ENCODE data around the gene SRPK2.

SRPK2 gene

GRCh38 chr7:105178177-105178576, 210.5 kb downstream of the SRPK2 start:
- Histone ChIP-seq H3K4me3 (ENCODE audit: low read length) (no peak overlapping the region), H3K27ac (ENCODE audit: low read depth, low read length) (no peak overlapping the region), H3K9ac (ENCODE audit: low read length) (no peak overlapping the region), H3K4me1 (ENCODE audit: control insufficient read depth, insufficient read depth, low read length) (no peaks in the 10 kb centered on the region), H3K27me3 (ENCODE audit: control insufficient read depth, insufficient read depth, low read length) (no peaks in the 10 kb centered on the region), H3K36me3 (ENCODE audit: control insufficient read depth, insufficient read depth, low read length) (no peaks in the 10 kb centered on the region)

GRCh38 chr7:105177026-105177425, 211.7 kb downstream of the SRPK2 start:
- Histone ChIP-seq H3K27ac (ENCODE audit: low read depth, low read length) (no peak overlapping the region), H3K9ac (ENCODE audit: low read length) (no peak overlapping the region), H3K27me3 (ENCODE audit: control insufficient read depth, insufficient read depth, low read length) (no peaks in the 10 kb centered on the region), H3K4me1 (ENCODE audit: control insufficient read depth, insufficient read depth, low read length) (no peaks in the 10 kb centered on the region), H3K4me3 (ENCODE audit: low read length) (no peak overlapping the region), H3K36me3 (ENCODE audit: control insufficient read depth, insufficient read depth, low read length) (no peaks in the 10 kb centered on the region)

GRCh38 chr7:105173586-105173985, 215.1 kb downstream of the SRPK2 start:
- no peak overlapping the region for H3K27ac ChIP-seq (ENCODE audit: low read depth, low read length)

GRCh38 chr7:105164751-105165150, 224.0 kb downstream of the SRPK2 start:
- no peak overlapping the region for H3K9ac ChIP-seq (ENCODE audit: low read length)
- H3K4me1 ChIP-seq (ENCODE audit: control insufficient read depth, insufficient read depth, low read length): no peaks in the 10 kb centered on the region
- no peak overlapping the region for H3K27ac ChIP-seq (ENCODE audit: low read depth, low read length)
- peaks cover 11% of the 10 kb centered on the region for H3K36me3 ChIP-seq (ENCODE audit: control insufficient read depth, insufficient read depth, low read length)
- no peaks in the 10 kb centered on the region for H3K27me3 ChIP-seq (ENCODE audit: control insufficient read depth, insufficient read depth, low read length)
- H3K4me3 ChIP-seq (ENCODE audit: low read length): no peak overlapping the region

More at GRCh38 chr7:105173586-105173985, 215.1 kb downstream of the SRPK2 start:
- no peaks in the 10 kb centered on the region for H3K27me3 ChIP-seq (ENCODE audit: control insufficient read depth, insufficient read depth, low read length)
- H3K4me1 ChIP-seq (ENCODE audit: control insufficient read depth, insufficient read depth, low read length): no peaks in the 10 kb centered on the region
- no peaks in the 10 kb centered on the region for H3K36me3 ChIP-seq (ENCODE audit: control insufficient read depth, insufficient read depth, low read length)
- H3K4me3 ChIP-seq (ENCODE audit: low read length): no peak overlapping the region
- no peak overlapping the region for H3K9ac ChIP-seq (ENCODE audit: low read length)

- Histone ChIP-seq H3K36me3 (ENCODE audit: control insufficient read depth, insufficient read depth, low read length) (peaks cover 11% of the 10 kb centered on the region), H3K9ac (ENCODE audit: low read length) (no peak overlapping the region), H3K27ac (ENCODE audit: low read depth, low read length) (no peak overlapping the region)
Measured at GRCh38 chr7:105163718-105164117, 225.0 kb downstream of the SRPK2 start.

GRCh38 chr7:105161366-105161765, 227.4 kb downstream of the SRPK2 start:
- Histone ChIP-seq H3K27ac (ENCODE audit: low read depth, low read length) (no peak overlapping the region), H3K4me1 (ENCODE audit: control insufficient read depth, insufficient read depth, low read length) (no peaks in the 10 kb centered on the region), H3K36me3 (ENCODE audit: control insufficient read depth, insufficient read depth, low read length) (peaks cover 10% of the 10 kb centered on the region), H3K9ac (ENCODE audit: low read length) (no peak overlapping the region), H3K27me3 (ENCODE audit: control insufficient read depth, insufficient read depth, low read length) (no peaks in the 10 kb centered on the region), H3K4me3 (ENCODE audit: low read length) (no peak overlapping the region)

More at GRCh38 chr7:105163718-105164117, 225.0 kb downstream of the SRPK2 start:
- H3K27me3 ChIP-seq (ENCODE audit: control insufficient read depth, insufficient read depth, low read length): no peaks in the 10 kb centered on the region
- H3K4me3 ChIP-seq (ENCODE audit: low read length): no peak overlapping the region
- no peaks in the 10 kb centered on the region for H3K4me1 ChIP-seq (ENCODE audit: control insufficient read depth, insufficient read depth, low read length)

GRCh38 chr7:105157278-105157677, 231.4 kb downstream of the SRPK2 start:
- Histone ChIP-seq H3K4me1 (ENCODE audit: control insufficient read depth, insufficient read depth, low read length) (no peaks in the 10 kb centered on the region), H3K36me3 (ENCODE audit: control insufficient read depth, insufficient read depth, low read length) (no peaks in the 10 kb centered on the region), H3K27me3 (ENCODE audit: control insufficient read depth, insufficient read depth, low read length) (no peaks in the 10 kb centered on the region), H3K27ac (ENCODE audit: low read depth, low read length) (no peak overlapping the region), H3K9ac (ENCODE audit: low read length) (no peak overlapping the region), H3K4me3 (ENCODE audit: low read length) (no peak overlapping the region)

GRCh38 chr7:105156731-105157130, 232.0 kb downstream of the SRPK2 start:
- Histone ChIP-seq H3K27ac (ENCODE audit: low read depth, low read length) (no peak overlapping the region), H3K36me3 (ENCODE audit: control insufficient read depth, insufficient read depth, low read length) (no peaks in the 10 kb centered on the region), H3K4me3 (ENCODE audit: low read length) (no peak overlapping the region), H3K9ac (ENCODE audit: low read length) (no peak overlapping the region), H3K27me3 (ENCODE audit: control insufficient read depth, insufficient read depth, low read length) (no peaks in the 10 kb centered on the region), H3K4me1 (ENCODE audit: control insufficient read depth, insufficient read depth, low read length) (no peaks in the 10 kb centered on the region)

GRCh38 chr7:105154084-105154483, 234.6 kb downstream of the SRPK2 start:
- H3K9ac ChIP-seq (ENCODE audit: low read length): no peak overlapping the region
- H3K36me3 ChIP-seq (ENCODE audit: control insufficient read depth, insufficient read depth, low read length): no peaks in the 10 kb centered on the region
- H3K4me1 ChIP-seq (ENCODE audit: control insufficient read depth, insufficient read depth, low read length): no peaks in the 10 kb centered on the region
- no peak overlapping the region for H3K27ac ChIP-seq (ENCODE audit: low read depth, low read length)
- H3K4me3 ChIP-seq (ENCODE audit: low read length): no peak overlapping the region
- H3K27me3 ChIP-seq (ENCODE audit: control insufficient read depth, insufficient read depth, low read length): no peaks in the 10 kb centered on the region

- Histone ChIP-seq H3K4me1 (ENCODE audit: control insufficient read depth, insufficient read depth, low read length) (no peaks in the 10 kb centered on the region), H3K9ac (ENCODE audit: low read length) (no peak overlapping the region), H3K4me3 (ENCODE audit: low read length) (no peak overlapping the region), H3K27me3 (ENCODE audit: control insufficient read depth, insufficient read depth, low read length) (no peaks in the 10 kb centered on the region), H3K27ac (ENCODE audit: low read depth, low read length) (no peak overlapping the region), H3K36me3 (ENCODE audit: control insufficient read depth, insufficient read depth, low read length) (no peaks in the 10 kb centered on the region)
Measured at GRCh38 chr7:105153531-105153930, 235.2 kb downstream of the SRPK2 start.

- Histone ChIP-seq H3K4me1 (ENCODE audit: control insufficient read depth, insufficient read depth, low read length) (no peaks in the 10 kb centered on the region), H3K27ac (ENCODE audit: low read depth, low read length) (no peak overlapping the region), H3K27me3 (ENCODE audit: control insufficient read depth, insufficient read depth, low read length) (no peaks in the 10 kb centered on the region), H3K36me3 (ENCODE audit: control insufficient read depth, insufficient read depth, low read length) (no peaks in the 10 kb centered on the region), H3K4me3 (ENCODE audit: low read length) (no peak overlapping the region), H3K9ac (ENCODE audit: low read length) (no peak overlapping the region)
Measured at GRCh38 chr7:105151152-105151551, 237.6 kb downstream of the SRPK2 start.

GRCh38 chr7:105149827-105150226, 238.9 kb downstream of the SRPK2 start:
- Histone ChIP-seq H3K36me3 (ENCODE audit: control insufficient read depth, insufficient read depth, low read length) (no peaks in the 10 kb centered on the region), H3K9ac (ENCODE audit: low read length) (no peak overlapping the region), H3K4me1 (ENCODE audit: control insufficient read depth, insufficient read depth, low read length) (no peaks in the 10 kb centered on the region), H3K27me3 (ENCODE audit: control insufficient read depth, insufficient read depth, low read length) (no peaks in the 10 kb centered on the region), H3K4me3 (ENCODE audit: low read length) (no peak overlapping the region), H3K27ac (ENCODE audit: low read depth, low read length) (no peak overlapping the region)

GRCh38 chr7:105141068-105141467, 247.7 kb downstream of the SRPK2 start:
- H3K27ac ChIP-seq (ENCODE audit: low read depth, low read length): no peak overlapping the region

More at GRCh38 chr7:105141068-105141467, 247.7 kb downstream of the SRPK2 start:
- no peaks in the 10 kb centered on the region for H3K4me1 ChIP-seq (ENCODE audit: control insufficient read depth, insufficient read depth, low read length)
- H3K9ac ChIP-seq (ENCODE audit: low read length): no peak overlapping the region
- no peaks in the 10 kb centered on the region for H3K27me3 ChIP-seq (ENCODE audit: control insufficient read depth, insufficient read depth, low read length)
- H3K4me3 ChIP-seq (ENCODE audit: low read length): no peak overlapping the region
- peaks cover 11% of the 10 kb centered on the region for H3K36me3 ChIP-seq (ENCODE audit: control insufficient read depth, insufficient read depth, low read length)
